Mesenteric fat pad (tissue), 1 donor: ENCODE data around the gene NPLOC4. TPM values are rescaled to one million over a fixed set of nuclear protein-coding genes. Genes with fewer than 3 reads are reported as not detected.
"Not testable (repeated sequence)": the region's sequence is repeated elsewhere in the genome, so short reads cannot be mapped to it uniquely, and the experiment has no call there.

Experiments used
- DNase-seq: peaks from one replicate; pipeline ENCODE4 v3.0.0-alpha.2; 2020; ENCODE audit warnings: low spot score
- total RNA-seq: library from RNA; stranded (reverse); fragmentation: NEBNext Ultra II Directional; extraction: Animal tissue kit (Norgen Biotek cat#: 25700); gene quantifications from one replicate; pipeline ENCODE4 v1.2.1, GENCODE V29; 2021
- donor health status: DM: yes; HTN: yes; CAD: no.

Gene NPLOC4
- total RNA-seq, 1 donor from 2014 or later, result 129 TPM

DNA sequence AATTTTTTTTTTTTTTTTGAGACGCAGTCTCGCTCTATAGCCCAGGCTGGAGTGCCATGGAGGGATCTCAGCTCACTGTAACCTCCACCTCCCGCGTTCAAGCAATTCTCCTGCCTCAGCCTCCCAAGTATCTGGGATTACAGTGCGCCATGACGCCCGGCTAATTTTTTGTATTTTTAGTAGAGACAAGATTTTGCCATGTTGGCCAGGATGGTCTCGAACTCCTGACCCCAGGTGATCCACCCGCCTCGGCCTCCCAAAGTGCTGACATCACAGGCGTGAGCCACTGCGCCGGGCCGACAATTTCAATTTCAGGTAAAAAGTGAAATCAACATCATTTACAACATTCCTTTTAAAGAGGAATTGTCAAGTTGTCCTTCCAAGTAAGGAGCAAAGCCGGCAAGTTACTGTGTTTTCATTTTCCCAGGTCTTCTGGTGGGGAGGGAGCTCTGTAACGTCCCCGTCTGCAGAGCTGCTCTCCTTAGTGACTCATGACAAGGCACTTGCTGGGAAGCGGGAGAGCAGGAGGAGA is 873 bp downstream of the NPLOC4 start:
- no peak for DNase-seq

DNA sequence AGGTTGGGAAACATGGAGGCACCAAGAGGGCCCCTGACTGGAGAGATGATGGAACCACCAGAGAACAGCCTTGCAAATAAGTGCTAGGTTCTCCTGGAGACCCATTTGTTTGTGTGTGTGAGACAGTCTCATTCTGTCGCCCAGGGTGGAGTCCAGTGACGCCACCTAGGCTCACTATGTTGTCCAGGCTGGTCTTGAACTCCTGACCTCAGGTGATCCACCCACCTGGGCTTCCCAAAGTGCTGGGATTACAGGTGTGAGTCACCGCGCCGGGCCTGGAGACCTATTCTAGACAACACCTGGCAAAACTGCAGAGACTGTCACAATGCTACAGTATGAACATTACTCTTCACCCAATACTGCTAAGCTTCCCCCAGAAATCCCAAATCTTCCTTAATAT is 1.5 kb downstream of the NPLOC4 start:
- no peak for DNase-seq

GRCh38 chr17:81631482-81631881 is 5.4 kb downstream of the NPLOC4 start:
- DNase-seq, result no peak

- DNase-seq, result no peak
Measured at GRCh38 chr17:81630274-81630673, 6.6 kb downstream of the NPLOC4 start.

- DNase-seq, result no peak
Measured at GRCh38 chr17:81621494-81622130, 15.3 kb downstream of the NPLOC4 start.

GRCh38 chr17:81618307-81618706 is 18.6 kb downstream of the NPLOC4 start:
- not testable (repeated sequence) for DNase-seq

- DNase-seq, result no peak
Measured at GRCh38 chr17:81616877-81617276, 20.0 kb downstream of the NPLOC4 start.

DNA sequence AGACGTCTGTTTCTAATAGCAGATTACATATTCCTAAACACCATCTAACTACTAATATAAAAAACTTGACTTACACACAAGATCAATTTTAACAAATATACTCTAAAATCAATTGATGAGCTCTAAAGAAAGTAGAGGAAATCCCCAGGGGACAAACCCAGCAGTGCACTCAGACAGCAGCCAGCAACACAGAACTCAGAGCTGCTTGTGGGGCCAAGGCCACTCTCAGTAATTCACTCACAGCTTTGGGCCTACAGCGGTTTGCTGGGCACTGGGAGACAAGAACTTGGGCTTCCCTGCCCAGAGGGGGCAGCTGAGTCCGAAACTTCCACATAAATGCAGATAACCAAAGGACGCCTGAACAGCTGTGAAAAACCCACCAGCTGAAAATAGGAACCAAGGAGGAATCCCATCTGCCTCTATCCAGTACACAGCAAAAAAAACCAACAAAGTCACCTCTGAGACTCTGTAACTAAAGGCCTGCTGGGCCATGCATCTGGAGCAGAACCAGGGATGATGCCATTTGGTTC is 21.4 kb downstream of the NPLOC4 start:
- no peak for DNase-seq

- DNase-seq, result no peak
Measured at GRCh38 chr17:81612172-81612970, 24.5 kb downstream of the NPLOC4 start.

- no peak for DNase-seq
Measured at GRCh38 chr17:81609541-81610311, 27.2 kb downstream of the NPLOC4 start.

DNA sequence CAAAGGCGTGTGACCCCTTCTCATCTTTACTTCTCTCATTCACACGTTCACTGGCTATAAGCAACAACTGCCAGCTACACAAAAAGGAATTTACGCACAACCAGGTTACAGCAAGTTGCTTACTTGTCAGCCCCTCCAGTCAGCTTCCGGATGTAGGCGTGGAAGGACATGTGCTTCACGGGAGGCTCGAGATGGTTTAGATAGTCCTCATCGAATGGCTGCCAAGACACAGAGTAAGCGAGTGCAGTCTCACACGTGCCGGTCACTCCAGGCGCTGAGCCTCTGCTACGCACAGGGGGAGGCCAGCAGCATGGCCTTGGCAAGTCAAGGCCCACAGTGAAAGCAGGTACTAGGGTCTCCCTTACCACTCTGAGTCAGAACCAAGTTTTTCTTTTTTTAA is 28.3 kb downstream of the NPLOC4 start:
- no peak for DNase-seq

- no peak for DNase-seq
Measured at GRCh38 chr17:81608082-81608481, 28.8 kb downstream of the NPLOC4 start.

DNA sequence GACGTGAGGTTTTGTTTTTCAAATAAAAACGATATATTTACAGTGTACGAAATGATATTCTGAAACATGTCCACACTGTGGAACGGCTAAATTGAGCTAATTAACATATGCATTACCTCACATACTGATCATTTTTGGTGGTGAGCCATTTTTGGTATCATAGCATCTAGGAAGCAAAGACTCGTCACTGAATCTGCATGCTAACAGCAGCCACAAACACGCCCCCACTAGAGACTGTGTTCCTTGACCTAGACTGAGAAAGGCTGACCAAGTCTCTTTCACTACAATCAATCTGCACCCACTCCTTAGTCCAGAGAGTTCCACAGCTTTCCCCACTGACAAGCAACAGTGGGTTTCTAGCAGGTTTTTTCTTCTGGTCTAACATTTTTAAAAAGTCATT is 29.5 kb downstream of the NPLOC4 start:
- no peak for DNase-seq

DNA sequence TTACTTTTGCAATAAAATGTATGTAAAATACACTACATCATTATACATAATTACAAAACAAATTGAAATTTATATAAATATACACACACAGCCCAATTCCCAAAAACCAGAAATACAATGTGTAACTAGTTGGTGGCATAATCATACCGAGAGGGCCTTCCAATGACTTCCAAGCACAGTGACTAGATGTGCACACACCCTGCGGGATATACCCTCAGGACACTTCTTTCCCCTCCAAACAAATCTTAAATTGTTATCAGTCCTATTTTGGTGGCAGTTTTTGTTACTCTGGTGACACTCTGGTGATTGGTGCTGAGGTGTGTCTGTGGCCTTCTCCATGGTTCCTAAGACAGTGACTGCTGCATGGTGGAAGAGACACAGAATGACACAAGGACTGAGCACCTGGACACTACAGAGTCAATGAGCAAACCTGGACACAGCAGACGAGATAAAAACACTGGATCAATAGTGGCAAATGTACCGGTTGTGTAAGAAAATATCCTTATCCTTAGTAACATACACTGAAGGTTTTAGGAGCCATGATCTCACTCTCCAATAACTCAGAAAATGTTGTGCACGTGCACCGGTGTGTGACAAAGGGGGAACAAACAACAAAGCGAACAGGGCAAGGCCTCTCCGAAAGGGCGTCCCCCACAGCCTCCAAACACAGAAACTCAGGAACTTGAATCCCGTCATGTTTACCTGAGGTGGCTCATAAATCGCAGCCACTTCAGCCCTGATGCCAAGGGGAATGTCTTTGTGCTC is 32.9 kb downstream of the NPLOC4 start:
- no peak for DNase-seq

- DNase-seq, result no peak
Measured at GRCh38 chr17:81601525-81602120, 35.3 kb downstream of the NPLOC4 start.

DNA sequence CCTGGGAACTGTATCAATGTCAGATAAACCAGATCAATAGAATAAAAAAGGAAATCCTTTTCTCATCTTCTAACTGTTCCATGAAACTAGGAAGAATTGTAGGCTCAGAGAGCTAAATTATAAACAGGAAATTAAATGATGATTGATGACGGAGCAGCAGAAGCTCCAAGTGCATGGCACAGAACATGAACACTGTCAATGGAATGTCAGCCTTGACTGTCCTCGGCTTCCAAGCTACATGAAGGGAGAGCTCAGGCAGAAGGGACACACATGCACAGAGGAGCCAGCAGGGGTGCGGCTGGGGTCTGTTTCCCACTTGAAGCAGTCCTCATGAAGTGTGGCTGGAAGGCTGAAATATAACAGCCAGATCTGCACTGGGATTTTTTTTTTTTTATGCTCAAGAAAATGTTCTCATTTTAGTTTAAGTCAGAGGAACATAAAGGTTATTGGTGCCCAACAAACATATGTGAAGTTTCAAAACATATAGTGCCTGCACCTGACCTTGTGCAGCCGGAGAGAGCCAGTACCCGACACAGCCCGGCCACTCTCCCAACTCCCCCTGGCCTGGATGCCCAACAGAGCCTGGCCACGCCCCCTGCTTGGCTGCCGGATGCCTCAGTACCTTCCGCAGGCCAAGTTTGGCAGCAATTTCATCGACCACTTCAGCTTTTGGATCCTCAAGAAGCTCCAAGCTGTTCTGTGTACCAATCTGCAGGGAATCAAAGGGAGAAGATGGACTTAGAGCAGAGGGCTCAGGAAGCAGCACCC is 37.0 kb downstream of the NPLOC4 start:
- no peak for DNase-seq

- no peak for DNase-seq
Measured at GRCh38 chr17:81593105-81593871, 43.6 kb downstream of the NPLOC4 start.

- no peak for DNase-seq
Measured at GRCh38 chr17:81591971-81592370, 44.9 kb downstream of the NPLOC4 start.

- no peak for DNase-seq
Measured at GRCh38 chr17:81590121-81590520, 46.8 kb downstream of the NPLOC4 start.
